Cerebellar nuclear complex (tissue), 1 donor: Measurements from ENCODE around the gene SLC9A1.

Source experiments
- DNase-seq, 2 experiments: peaks; one replicate each; lab custom pipeline; 2025; lab: John Stamatoyannopoulos, UW

SLC9A1 gene

DNA sequence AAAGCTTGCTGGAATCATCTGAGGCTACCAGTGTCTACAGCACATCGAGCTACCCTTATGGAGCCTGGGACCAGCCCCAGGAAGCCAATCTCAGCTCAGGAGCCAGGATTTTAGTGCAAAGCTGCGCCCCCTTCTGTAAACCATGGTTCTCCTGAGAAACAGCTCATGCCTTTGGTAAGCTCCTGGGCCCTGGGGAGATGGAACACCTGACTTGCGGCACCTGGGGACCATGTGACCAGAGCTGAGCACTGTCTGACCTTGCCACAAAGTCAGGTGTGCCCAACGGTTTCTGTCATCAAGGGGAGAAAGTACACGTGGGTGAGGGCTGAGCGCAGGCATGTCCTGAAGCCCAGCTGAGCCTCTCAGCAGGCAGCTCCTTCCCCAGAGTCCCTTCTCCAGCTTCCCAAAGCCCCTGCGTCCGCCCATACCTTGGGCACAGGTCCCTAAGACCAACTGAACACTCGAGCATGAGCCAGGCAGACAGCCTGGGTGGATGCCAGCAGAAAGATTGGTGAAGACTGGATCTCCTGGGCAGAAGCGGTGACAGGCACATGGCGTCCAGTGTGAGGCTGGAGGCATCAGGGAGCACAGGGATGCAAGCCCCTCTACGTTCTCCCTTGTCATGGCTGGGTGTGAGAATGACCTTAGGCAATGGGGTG, 84.4 kb downstream of the SLC9A1 start:
- no peak for DNase-seq

DNA sequence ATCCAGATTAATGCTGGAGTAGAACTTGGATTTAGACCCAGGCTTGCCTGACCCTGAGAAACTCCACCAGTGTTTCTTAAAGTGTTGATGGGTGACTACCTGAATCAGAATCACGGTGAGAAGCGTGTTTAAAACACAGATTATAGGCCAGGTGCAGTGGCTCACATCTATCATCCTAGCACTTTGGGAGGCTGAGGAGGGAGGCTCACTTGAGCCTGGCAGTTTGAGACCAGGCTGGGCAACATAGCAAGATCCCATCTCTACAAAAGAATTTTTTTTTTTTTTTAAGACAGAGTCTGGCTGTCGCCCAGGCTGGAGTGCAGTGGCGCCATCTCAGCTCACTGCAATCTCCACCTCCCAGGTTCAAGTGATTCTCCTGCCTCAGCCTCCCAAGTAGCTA, 86.0 kb downstream of the SLC9A1 start:
- DNase-seq, result no peak

DNA sequence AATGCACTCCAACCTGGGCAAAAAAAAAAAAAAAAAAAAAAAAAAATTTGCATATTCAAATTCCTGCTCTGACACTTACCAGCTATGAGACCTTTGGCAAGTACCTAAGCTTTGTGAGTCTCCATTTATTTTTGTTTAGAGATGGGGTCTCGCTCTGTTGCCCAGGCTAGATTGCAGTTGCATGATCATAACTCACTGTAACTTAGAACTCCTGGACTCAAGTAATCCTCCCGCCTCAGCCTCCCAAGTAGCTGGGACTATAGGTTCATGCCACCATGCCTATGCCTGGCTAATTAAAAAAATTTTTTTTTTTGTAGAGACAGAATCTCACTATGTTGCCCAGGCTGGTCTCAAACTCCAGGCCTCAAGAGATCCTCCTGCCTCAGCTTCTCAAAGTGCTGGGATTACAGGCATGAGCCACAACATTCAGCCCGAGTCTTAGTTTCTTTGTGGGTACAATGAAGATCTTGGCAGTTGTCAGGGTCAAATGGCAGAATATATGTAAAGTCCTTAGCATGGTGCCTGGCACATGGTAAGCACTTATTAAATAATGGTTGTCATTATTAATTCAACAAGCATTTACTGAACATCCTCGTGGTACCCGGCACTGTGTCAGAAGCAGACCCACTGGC, 88.8 kb downstream of the SLC9A1 start:
- no peak for DNase-seq

DNA sequence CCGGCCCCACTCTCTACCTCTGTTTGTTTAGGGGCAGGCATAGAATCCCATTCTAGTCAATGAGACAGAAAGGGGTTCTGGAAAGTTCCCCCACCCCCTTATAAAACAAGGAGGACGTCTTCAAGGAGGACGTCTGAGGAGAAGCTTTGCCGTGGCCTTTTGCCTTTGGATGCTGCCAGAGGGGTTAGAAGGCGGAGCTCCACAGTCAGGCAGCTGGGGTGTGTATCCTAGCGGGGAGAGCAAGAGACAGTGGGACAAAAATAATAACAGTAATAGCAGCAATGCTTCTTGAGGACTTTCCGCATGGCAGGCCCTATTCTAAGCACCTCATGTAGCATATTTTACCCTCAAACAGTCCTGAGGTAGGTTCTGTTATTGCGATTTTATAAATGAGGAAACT, 94.0 kb downstream of the SLC9A1 start:
- no peak for DNase-seq

DNA sequence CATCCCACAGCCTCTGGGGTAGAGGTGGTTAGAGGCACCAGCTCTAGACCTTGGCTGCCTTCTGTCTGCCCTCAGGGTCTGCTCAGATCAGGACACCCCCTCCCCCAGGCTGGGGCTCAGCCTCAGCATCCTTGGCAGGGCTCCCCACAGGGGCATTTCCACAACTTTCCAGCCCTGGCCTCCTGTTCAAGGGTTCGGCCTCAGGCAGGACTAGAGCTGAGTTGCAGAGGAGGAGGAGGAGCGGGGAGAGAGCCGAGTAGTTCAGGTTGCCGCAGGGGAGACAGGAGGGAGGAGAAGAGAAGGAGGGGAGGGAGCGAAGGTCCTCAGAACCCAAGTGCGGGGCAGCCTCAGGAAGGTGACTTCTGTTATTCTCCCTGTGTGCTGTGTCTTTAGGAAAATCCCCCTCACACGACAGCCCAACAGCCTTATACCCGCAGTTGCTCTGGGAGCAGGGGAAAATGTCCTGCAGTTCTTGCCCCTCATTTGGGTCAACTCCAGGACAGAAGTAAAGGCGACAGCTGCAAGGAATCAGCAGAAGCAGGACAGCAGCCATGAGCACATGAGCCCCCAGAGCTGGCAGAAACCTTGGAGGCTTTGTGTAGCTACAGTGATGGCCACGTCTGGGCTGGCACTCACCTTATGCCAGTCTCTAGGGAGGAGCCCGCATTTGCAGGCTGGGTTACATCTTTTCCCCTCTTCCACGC, 95.8 kb downstream of the SLC9A1 start:
- no peak for DNase-seq

DNA sequence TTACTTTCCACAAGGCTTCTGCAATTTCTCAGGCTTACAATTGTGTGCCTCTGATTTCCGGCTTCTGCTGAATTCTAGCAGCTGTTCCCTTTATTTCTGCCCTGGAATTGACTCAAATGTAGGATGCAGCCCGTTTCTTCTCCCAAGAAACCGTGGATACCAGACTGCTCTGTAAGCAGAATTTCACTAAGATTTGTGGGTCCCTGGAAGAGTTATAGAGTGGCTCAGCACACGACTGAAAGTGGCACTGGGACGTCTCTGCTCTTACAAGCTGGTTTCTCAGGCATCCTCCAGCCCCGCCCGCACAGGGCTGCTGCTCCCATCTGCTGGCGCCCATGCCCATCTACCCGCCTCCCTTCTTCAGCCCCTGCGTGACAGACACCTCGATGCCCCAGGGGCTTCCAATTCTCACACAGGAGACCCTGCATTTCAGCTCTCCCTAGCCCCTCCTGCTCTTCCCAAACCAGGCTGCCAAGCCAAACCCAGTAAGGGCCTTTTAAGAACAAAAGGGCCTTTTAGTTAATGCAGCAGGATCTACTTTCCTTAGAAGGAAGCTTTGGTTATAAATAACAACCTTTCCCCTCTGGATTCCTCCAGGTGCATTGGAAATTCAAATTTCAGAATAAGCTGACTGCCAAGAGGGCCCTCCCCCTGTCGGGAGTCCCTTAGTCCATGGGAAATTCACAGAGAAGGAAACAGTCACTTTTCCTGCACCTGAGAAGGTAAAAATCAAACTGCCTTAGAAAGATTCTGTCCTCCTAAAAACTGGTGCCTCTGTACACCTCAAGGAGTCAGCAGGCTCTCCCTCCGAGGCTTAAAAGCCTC, 96.9 kb downstream of the SLC9A1 start:
- no peak for DNase-seq

DNA sequence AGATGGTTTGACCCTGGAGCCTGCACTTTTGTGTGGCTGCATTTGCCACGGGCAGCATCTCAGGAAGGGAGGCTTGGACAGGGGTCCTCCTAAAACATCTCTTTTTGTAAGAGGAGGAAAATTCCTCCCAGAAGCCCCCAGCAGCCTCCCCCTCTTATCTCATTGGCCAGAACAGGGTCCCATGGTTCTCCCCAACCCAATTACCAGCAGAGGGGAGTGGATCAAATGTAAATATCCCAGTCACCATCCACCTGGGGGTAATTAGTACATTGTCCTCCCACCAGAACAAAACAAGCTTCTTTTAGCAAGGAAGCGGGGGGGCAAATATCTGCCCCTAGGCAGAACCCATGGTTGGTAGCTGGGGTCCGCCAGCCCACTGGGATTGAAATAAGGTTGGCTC, 97.5 kb downstream of the SLC9A1 start:
- no peak for DNase-seq

DNA sequence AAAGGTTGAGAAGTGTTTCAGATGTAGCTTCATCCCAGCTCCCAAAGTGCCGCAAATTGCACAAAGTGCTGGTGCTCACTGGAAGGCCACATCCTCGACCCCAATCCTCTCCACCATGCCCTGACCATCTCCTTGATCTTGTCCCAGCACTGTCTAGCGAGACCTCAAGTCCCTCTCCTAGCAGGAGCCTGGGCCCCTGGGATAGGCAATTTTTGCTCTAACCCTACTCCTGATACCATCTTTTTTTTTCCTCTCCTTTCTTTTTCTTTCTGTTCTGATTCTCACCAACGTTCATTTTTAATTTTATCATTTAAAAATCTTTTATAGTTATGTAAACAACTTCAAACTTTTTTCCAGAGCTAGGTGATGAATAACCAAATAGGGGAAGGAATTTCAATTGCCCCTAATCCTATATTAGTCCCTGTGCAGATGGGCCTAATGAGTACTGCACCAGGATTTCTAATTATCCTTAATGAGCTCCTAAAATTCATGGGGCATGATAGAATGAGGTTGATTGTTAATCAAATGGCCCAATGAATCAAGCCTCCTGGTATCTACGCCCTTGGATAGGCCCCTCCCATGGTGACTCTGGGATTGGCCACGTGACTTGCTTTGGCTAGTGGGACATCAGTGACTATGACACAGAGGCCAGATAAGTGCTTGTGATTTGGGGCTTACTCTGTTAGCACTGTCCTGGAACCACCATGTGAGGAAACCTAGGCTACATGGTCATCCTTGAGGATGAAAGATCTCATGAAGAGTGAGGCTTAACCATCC, 100.8 kb downstream of the SLC9A1 start:
- DNase-seq, result no peak

DNA sequence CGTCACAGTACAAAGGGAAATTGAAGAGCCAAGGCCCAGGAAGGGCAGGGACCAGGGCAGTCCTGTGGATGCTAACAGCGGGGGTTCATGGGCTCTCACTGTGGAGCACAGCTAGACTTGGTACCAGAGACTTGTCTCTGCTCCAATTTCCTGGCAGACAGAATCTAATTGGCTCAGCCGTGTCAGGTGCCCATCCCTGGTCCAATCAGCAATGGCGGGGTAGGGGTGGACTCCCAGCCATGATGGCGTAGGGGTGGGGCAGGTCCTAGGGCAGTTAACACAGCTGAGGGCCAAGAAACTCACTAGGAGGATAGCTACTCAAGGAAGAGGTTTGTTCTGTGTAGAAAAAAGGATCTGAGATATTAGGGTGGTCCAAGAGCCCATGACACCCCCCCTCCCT, 102.4 kb downstream of the SLC9A1 start:
- no peak for DNase-seq

DNA sequence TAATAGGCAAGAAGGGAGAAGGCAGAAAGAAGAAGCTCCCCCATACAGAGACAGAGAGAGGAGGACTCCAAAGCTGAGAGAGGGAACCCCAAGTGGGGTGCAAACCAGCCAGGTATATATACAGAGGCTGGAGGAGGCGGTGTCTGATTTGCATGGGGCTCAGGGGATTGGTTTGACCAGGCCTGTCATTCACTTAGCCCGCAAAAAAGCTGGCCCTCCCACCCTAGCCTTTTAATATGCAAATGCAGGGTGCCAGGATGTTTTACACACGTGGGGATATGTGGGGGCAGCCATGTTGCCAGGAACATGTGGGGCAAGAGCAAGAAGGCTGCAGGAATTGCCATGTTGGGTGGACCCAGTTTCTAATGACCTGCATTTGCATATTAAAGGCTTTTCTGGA, 105.3 kb downstream of the SLC9A1 start:
- no peak for DNase-seq

DNA sequence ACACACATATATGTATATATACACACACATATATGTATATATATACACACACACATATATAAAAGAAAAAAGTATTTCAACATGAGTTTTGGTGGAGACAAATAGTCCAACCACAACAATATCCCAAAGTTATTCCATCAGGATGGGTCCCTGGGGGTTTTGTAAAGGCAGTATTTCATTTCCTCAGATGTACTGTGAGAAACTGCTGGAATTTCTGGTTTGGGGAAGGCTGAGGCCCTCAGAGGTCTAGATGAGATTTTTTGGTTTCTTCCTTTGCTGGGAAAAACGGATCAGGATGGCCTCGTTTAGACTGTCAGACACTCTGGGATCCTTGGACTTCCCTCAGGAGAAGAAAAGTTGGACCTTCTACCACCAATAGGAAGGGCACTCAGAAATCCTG, 105.8 kb downstream of the SLC9A1 start:
- no peak for DNase-seq
